H1 (cell line): ENCODE measurements around the gene GLOD4. TPM values are rescaled to one million over a fixed set of nuclear protein-coding genes. Genes with fewer than 3 reads are reported as not detected.

ENCODE experiments used
- ASH2L ChIP-seq: fragments of 200-600, 300-600 bp; sonication (generic); IDR thresholded peaks from one replicate; pipeline ENCODE4 v1.7.1; 2017; ENCODE audit warnings: low read length
- GTF2F1 ChIP-seq: IDR thresholded peaks from 2 replicates; pipeline ENCODE4 v1.6.1; 2012; ENCODE audit warnings: low read depth, low read length, improper control_type of control experiment, borderline replicate concordance
- JUN ChIP-seq: IDR thresholded peaks from 2 replicates; pipeline ENCODE4 v1.6.1; 2011; ENCODE audit warnings: low read depth, mild to moderate bottlenecking, improper control_type of control experiment, low read length
- JUND ChIP-seq: IDR thresholded peaks from 2 replicates; pipeline ENCODE4 v1.6.1; 2011; ENCODE audit warnings: mild to moderate bottlenecking, improper control_type of control experiment, low read length
- RAD21 ChIP-seq, 2 experiments: IDR thresholded peaks in 1 of 2; conservative IDR thresholded peaks in 1 of 2; 2 replicates each; pipeline ENCODE4 v1.6.1; 2011; ENCODE audit warnings: low read depth in 2 of 2, low read length in 2 of 2, improper control_type of control experiment in 1 of 2, inconsistent platforms in 1 of 2, mild to moderate bottlenecking in 1 of 2, moderate library complexity in 1 of 2
- SP1 ChIP-seq: IDR thresholded peaks from 2 replicates; pipeline ENCODE4 v1.6.1; 2011; ENCODE audit warnings: low read depth, low read length
- TAF7 ChIP-seq: optimal IDR thresholded peaks from 2 replicates; pipeline ENCODE3; 2011; ENCODE audit warnings: low read depth, mild to moderate bottlenecking, inconsistent platforms, low read length, moderate library complexity, borderline replicate concordance
- polyA plus RNA-seq, 7 experiments: library from polyadenylated mRNA; depleted of rRNA in 3 of 7; stranded (reverse) in 5 of 7; unstranded in 2 of 7; fragments of >200 nt in 5 of 7; fragments of 200-250 nt in 2 of 7; gene quantifications; 1 replicate in 5 of 7; 2 replicates in 1 of 7; 4 replicates in 1 of 7; pipeline versions ENCODE4 v1.2.1 to v1.2.3, GENCODE V29; 2011 to 2013; ENCODE audit warnings: missing spikeins in 2 of 7, mixed read lengths in 2 of 7
- total RNA-seq: library from RNA; stranded (reverse); fragmentation: NEBNext Ultra II Directional; extraction: Animal tissue kit (Norgen Biotek cat#: 25700); gene quantifications from 2 replicates; pipeline ENCODE4 v1.2.1, GENCODE V29; 2021
- TF ChIP-seq, protein P1 (sequence below): fragments of 300-600 bp; sonication (generic); IDR thresholded peaks from 2 replicates; pipeline ENCODE4 v1.7.1; 2012; ENCODE audit warnings: low read length, moderate library complexity, mild to moderate bottlenecking, inconsistent platforms; ENCODE audit not compliant: insufficient replicate concordance
- TF ChIP-seq, protein P2 (sequence below), 3 experiments: IDR thresholded peaks; 1 replicate in 2 of 3; 2 replicates in 1 of 3; pipeline versions ENCODE4 v1.5.1 to v1.6.1; 2011; ENCODE audit warnings: low read length in 3 of 3, mild to moderate bottlenecking in 3 of 3, inconsistent platforms in 2 of 3, low read depth in 1 of 3, moderate library complexity in 1 of 3; ENCODE audit not compliant: insufficient read depth in 1 of 3; ENCODE audit errors: control extremely low read depth in 1 of 3

Gene GLOD4
- total and polyA plus RNA-seq, 2 of the 8 experiments (the other 6 are each of a cell fraction or from before 2014, with no cell fraction given): 36.8 to 81.3 TPM

GRCh38 chr17:778096-778495 lies 4.0 kb downstream of the GLOD4 start (continued):
- TF ChIP-seq, protein P1, sequence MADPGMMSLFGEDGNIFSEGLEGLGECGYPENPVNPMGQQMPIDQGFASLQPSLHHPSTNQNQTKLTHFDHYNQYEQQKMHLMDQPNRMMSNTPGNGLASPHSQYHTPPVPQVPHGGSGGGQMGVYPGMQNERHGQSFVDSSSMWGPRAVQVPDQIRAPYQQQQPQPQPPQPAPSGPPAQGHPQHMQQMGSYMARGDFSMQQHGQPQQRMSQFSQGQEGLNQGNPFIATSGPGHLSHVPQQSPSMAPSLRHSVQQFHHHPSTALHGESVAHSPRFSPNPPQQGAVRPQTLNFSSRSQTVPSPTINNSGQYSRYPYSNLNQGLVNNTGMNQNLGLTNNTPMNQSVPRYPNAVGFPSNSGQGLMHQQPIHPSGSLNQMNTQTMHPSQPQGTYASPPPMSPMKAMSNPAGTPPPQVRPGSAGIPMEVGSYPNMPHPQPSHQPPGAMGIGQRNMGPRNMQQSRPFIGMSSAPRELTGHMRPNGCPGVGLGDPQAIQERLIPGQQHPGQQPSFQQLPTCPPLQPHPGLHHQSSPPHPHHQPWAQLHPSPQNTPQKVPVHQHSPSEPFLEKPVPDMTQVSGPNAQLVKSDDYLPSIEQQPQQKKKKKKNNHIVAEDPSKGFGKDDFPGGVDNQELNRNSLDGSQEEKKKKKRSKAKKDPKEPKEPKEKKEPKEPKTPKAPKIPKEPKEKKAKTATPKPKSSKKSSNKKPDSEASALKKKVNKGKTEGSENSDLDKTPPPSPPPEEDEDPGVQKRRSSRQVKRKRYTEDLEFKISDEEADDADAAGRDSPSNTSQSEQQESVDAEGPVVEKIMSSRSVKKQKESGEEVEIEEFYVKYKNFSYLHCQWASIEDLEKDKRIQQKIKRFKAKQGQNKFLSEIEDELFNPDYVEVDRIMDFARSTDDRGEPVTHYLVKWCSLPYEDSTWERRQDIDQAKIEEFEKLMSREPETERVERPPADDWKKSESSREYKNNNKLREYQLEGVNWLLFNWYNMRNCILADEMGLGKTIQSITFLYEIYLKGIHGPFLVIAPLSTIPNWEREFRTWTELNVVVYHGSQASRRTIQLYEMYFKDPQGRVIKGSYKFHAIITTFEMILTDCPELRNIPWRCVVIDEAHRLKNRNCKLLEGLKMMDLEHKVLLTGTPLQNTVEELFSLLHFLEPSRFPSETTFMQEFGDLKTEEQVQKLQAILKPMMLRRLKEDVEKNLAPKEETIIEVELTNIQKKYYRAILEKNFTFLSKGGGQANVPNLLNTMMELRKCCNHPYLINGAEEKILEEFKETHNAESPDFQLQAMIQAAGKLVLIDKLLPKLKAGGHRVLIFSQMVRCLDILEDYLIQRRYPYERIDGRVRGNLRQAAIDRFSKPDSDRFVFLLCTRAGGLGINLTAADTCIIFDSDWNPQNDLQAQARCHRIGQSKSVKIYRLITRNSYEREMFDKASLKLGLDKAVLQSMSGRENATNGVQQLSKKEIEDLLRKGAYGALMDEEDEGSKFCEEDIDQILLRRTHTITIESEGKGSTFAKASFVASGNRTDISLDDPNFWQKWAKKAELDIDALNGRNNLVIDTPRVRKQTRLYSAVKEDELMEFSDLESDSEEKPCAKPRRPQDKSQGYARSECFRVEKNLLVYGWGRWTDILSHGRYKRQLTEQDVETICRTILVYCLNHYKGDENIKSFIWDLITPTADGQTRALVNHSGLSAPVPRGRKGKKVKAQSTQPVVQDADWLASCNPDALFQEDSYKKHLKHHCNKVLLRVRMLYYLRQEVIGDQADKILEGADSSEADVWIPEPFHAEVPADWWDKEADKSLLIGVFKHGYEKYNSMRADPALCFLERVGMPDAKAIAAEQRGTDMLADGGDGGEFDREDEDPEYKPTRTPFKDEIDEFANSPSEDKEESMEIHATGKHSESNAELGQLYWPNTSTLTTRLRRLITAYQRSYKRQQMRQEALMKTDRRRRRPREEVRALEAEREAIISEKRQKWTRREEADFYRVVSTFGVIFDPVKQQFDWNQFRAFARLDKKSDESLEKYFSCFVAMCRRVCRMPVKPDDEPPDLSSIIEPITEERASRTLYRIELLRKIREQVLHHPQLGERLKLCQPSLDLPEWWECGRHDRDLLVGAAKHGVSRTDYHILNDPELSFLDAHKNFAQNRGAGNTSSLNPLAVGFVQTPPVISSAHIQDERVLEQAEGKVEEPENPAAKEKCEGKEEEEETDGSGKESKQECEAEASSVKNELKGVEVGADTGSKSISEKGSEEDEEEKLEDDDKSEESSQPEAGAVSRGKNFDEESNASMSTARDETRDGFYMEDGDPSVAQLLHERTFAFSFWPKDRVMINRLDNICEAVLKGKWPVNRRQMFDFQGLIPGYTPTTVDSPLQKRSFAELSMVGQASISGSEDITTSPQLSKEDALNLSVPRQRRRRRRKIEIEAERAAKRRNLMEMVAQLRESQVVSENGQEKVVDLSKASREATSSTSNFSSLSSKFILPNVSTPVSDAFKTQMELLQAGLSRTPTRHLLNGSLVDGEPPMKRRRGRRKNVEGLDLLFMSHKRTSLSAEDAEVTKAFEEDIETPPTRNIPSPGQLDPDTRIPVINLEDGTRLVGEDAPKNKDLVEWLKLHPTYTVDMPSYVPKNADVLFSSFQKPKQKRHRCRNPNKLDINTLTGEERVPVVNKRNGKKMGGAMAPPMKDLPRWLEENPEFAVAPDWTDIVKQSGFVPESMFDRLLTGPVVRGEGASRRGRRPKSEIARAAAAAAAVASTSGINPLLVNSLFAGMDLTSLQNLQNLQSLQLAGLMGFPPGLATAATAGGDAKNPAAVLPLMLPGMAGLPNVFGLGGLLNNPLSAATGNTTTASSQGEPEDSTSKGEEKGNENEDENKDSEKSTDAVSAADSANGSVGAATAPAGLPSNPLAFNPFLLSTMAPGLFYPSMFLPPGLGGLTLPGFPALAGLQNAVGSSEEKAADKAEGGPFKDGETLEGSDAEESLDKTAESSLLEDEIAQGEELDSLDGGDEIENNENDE: no peak
- TF ChIP-seq TAF7: no peak
- no peak for TF ChIP-seq SP1
- no peak for TF ChIP-seq JUN
- TF ChIP-seq, protein P2, sequence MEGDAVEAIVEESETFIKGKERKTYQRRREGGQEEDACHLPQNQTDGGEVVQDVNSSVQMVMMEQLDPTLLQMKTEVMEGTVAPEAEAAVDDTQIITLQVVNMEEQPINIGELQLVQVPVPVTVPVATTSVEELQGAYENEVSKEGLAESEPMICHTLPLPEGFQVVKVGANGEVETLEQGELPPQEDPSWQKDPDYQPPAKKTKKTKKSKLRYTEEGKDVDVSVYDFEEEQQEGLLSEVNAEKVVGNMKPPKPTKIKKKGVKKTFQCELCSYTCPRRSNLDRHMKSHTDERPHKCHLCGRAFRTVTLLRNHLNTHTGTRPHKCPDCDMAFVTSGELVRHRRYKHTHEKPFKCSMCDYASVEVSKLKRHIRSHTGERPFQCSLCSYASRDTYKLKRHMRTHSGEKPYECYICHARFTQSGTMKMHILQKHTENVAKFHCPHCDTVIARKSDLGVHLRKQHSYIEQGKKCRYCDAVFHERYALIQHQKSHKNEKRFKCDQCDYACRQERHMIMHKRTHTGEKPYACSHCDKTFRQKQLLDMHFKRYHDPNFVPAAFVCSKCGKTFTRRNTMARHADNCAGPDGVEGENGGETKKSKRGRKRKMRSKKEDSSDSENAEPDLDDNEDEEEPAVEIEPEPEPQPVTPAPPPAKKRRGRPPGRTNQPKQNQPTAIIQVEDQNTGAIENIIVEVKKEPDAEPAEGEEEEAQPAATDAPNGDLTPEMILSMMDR (IDR thresholded peaks at IDR 0.05; ENCODE audit: control extremely low read depth in 1 of 3, insufficient read depth in 1 of 3, low read depth in 1 of 3, low read length in 3 of 3): no peak
- TF ChIP-seq ASH2L: no peak
- TF ChIP-seq JUND: no peak
- TF ChIP-seq RAD21 (IDR thresholded peaks at IDR 0.05 in 1 of 2, conservative IDR thresholded peaks at IDR 0.05 in 1 of 2; ENCODE audit: low read depth in 2 of 2, low read length in 2 of 2): no peak
- no peak for TF ChIP-seq GTF2F1
